Hematopoietic multipotent progenitor cell treated with erythropoietin and hydrocortisone succinate and interleukin-3 and kit ligand, for 15 days (in vitro differentiated cells): ENCODE data around the gene TLE1.

Experiments used
- DNase-seq: peaks from one replicate; pipeline ENCODE4 v3.0.0-alpha.2; 2015; ENCODE audit warnings: low spot score

TLE1 gene

GRCh38 chr9:81549500-81550206 lies 139.7 kb downstream of the TLE1 start:
- no peak for DNase-seq

DNA sequence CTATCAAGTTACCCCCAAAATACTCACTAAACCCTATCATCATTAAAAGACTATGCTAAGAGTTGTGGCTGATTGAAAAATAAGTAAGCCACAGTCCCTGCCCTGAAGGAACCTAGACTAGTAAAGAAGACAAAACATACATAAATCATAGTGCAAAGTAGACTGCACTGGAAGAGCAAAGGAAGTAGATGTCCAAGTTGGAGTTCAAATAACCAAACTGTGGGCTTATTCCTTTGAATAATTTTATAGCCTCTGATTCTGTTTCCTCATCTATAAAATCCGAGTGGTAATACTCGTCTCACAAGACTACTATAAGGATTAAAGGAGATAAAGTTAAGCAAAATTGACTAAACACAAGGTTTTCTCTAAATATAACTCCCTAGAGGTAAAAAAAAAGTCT lies 140.4 kb downstream of the TLE1 start:
- no peak for DNase-seq

DNA sequence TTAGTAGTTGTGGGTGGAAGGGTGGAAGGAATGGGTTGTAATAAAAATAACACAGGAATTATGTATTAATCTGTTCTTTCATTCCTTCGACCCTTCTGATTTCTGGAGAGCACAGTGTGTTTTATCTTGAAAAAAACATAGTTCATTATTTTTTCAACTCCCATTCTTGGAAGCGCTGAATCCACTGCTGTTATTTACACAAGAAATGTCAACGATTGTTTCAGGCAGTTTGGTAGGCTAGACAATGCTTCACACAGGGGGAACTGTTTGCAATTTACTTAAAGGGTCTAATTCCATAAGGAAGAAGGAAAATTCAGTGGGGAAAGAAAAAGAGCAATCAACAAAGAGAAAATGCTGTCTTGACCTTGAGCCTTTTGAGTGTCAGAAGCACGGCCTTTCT lies 142.9 kb downstream of the TLE1 start:
- DNase-seq = no peak

GRCh38 chr9:81543695-81544094 lies 145.7 kb downstream of the TLE1 start:
- no peak for DNase-seq

DNA sequence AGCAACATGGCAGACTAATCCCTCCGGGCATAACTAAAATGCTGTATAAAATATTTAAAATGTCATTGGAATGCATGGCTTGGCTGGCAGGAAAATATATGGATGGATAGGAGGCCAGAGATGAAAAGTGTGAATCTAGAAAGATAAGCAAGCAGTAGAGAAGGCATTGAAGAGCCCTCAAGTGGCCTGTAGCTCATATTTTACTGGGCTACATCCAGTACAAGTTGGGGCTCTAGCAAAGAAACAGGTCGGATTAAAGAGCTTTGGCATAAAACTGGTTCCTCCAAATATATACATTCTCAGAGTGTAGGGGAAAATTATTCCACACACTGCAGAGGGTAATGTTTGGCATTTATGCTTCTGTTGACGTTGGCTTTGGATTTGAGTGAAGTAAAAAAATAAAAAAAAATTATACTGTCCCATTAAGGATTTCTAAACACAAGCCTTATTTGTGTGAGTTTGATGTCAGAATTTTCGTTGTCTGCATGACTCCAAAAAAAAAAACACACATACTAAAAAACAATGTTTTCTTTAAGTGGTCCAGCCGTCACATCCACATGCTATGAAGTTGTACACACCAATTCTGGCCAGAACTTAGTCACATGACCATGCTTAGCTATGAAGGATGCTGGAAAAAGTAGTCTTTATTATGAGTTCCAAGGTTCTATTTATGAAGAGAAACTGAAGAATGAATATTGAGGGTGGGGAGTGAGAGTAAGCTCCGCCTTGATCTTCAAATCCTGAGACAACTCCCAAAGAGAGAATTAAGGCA lies 147.0 kb downstream of the TLE1 start:
- no peak for DNase-seq

GRCh38 chr9:81540142-81540710 lies 149.1 kb downstream of the TLE1 start:
- DNase-seq = no peak

DNA sequence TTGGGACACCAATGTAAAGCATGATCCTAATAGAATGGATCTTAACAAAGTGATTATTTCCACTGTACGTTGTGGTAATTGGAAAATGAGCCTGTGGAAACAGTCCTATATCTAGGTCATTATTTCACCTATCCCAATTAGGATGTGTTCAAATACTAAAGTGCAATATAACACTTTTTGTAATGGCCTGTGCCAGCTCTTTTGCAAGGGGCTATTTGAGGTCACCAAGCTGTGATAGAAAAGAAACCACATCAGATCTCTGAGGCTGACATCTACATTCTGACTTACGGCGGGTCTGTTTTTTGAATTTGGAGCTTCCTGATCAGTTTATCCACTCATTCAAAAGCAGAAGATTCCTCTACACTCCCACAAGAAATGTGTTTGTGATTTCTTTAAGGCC lies 150.0 kb downstream of the TLE1 start:
- no peak for DNase-seq

DNA sequence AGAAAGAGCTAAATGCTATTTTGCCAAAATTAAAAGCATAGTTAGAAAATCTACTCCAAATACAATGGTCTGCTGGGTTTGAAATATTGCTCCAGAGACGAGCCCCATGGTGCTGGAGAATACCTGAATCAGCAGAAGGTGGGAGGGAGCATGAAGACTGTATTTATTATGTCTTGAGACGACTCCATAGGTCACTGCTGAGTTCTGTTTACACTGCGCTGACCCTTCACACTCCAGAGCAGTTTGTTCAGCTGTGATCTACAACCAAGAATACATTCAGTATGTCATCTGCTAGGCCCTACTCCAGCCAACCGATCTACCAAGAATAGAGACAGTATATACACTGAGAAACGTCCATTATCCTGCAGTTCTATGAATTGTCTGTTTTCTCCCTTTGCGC lies 150.5 kb downstream of the TLE1 start:
- no peak for DNase-seq

DNA sequence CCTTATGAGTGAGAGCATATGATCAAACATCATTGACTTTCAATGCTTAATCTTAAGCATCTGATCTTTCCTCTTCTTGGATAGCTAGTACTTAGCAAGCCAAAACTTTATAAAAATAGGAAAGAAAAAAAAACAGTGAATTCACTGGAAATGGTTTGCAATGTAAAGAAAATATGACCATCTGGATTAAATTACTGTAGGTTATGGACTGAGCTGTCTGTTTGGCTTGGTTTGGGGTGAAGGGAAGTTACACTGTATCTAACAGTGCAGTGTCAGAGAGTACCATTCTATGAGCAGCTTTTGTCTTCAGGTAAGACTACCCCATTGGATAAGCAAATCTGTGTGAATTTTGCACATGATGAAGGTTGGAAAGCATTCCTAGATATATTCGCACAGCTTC lies 151.4 kb downstream of the TLE1 start:
- DNase-seq = no peak

- DNase-seq = no peak
Measured at GRCh38 chr9:81536242-81537025, 152.9 kb downstream of the TLE1 start.

DNA sequence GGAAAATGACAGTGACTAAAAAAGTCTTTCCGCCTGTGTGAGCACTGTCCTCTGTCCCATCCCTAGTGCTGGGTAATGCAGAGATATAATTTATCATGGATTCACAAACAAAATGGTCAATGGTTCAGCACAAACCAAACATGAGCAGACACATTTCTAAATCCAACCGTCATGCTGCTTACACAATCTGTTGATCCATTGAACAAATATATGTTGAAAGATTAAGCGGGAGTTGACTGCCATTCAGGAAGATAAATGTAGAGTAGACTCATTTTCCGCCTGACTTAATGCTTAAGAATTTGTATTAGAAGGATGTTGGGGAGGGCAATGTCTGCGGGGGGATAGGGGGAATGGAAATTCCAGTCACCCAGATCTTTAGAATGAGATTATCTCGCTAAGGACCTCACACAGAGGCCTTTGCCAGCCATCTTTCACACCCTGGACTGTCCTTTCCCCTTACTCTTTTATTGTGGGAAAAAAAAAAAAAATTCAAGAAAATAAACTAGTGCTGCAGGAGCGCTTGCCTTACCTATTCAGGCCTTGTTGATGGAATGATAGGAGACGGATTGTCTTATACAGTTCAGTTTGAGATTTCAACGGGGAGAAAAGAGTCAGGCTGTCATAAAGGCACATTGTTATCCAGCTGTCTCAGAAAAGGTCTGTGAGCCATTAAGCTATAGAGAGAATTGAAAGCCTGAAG lies 153.7 kb downstream of the TLE1 start:
- DNase-seq = no peak

- no peak for DNase-seq
Measured at GRCh38 chr9:81534138-81534875, 155.0 kb downstream of the TLE1 start.
